PFSK-1 (cell line): ENCODE data around the gene LIN28B.

Experiments
- FOXP2 ChIP-seq: optimal IDR thresholded peaks from 2 replicates; pipeline ENCODE3; 2011; ENCODE audit warnings: borderline replicate concordance, control low read depth, inconsistent platforms; ENCODE audit not compliant: insufficient read depth; ENCODE audit errors: extremely low read length, extremely low read depth
- POLR2AphosphoS5 ChIP-seq: IDR thresholded peaks from 2 replicates; pipeline ENCODE4 v1.6.1; 2012; ENCODE audit warnings: low read depth, mild to moderate bottlenecking, control low read depth, low read length, moderate library complexity
- SIN3A ChIP-seq: IDR thresholded peaks from 2 replicates; pipeline ENCODE4 v1.6.1; 2012; ENCODE audit warnings: mild to moderate bottlenecking, low read length, moderate library complexity, borderline replicate concordance; ENCODE audit not compliant: insufficient read depth
- TAF1 ChIP-seq: IDR thresholded peaks from 2 replicates; pipeline ENCODE4 v1.6.1; 2012; ENCODE audit warnings: low read length, control low read depth, borderline replicate concordance; ENCODE audit not compliant: insufficient read depth

DNA sequence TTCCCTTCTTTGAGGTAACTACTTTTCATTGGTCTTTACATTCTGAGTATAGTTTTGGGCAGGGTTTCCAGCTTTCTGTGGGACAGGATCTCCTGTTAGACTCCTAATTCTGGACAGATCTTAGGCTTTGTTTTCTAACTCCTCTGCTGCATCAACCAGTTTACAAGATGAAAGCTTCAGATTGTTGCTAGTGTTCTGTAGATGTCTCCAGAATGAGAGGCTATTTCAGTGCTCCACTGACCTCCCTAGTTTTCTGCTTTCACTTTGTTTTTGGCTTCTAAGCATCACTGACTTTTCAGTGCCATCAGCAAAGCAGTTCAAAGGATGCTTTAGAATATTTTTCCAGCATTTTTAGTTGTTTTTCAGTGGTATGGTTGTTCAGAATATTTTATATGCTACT is 101.4 kb downstream of the LIN28B start:
- TF ChIP-seq FOXP2, result no peak
- TF ChIP-seq POLR2AphosphoS5, result no peak
- TF ChIP-seq TAF1, result no peak
- no peak for TF ChIP-seq SIN3A
